Upper lobe of left lung (tissue), 4 donors: Measurements from ENCODE around the gene RFT1.

Experiments used
- EP300 ChIP-seq, 4 donors: sonication (generic); formaldehyde crosslinking; IDR thresholded peaks; one replicate each; pipeline ENCODE4 v1.5.1; 2017; ENCODE audit warnings: antibody characterized with exemption in 4 of 4, control low read depth in 2 of 4
- POLR2A ChIP-seq, 4 donors: fragments of 450-650 bp; IDR thresholded peaks; one replicate each; pipeline ENCODE4 v1.5.1; 2016 to 2017; ENCODE audit warnings: antibody characterized with exemption in 4 of 4, mild to moderate bottlenecking in 2 of 4
- POLR2AphosphoS5 ChIP-seq, 2 donors: sonication (generic); formaldehyde crosslinking; IDR thresholded peaks; one replicate each; pipeline ENCODE4 v1.5.1; 2017; ENCODE audit warnings: antibody characterized with exemption in 2 of 2
- TF ChIP-seq, protein P1 (sequence below), 6 experiments: fragments of 450-650 bp in 4 of 6; fragments of 200-600 bp in 2 of 6; sonication (generic) in 2 of 6; IDR thresholded peaks; one replicate each; pipeline ENCODE4 v1.5.1; 2016 to 2019; ENCODE audit warnings: antibody characterized with exemption in 6 of 6

DNA sequence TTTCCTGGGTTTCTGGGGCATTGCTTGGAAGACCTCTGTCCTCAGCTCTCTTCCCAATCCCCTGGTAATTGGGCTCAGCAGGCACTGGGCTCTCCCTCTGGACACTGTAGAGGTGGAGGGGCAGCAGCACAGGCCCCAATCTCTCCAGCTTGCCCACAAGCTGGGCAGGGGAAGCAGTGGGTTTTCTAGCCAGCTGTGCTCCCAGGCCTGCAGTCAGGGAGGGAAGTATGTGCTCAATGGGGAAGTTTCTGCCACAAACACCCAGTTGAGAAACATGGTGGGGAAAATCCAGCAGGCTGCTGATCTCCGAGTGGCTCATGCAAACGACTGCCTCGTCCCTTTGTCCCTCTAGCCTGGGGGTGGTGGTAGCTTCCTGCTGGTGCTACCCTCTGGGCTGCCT is 12.8 kb upstream of the RFT1 start:
- TF ChIP-seq, protein P1, sequence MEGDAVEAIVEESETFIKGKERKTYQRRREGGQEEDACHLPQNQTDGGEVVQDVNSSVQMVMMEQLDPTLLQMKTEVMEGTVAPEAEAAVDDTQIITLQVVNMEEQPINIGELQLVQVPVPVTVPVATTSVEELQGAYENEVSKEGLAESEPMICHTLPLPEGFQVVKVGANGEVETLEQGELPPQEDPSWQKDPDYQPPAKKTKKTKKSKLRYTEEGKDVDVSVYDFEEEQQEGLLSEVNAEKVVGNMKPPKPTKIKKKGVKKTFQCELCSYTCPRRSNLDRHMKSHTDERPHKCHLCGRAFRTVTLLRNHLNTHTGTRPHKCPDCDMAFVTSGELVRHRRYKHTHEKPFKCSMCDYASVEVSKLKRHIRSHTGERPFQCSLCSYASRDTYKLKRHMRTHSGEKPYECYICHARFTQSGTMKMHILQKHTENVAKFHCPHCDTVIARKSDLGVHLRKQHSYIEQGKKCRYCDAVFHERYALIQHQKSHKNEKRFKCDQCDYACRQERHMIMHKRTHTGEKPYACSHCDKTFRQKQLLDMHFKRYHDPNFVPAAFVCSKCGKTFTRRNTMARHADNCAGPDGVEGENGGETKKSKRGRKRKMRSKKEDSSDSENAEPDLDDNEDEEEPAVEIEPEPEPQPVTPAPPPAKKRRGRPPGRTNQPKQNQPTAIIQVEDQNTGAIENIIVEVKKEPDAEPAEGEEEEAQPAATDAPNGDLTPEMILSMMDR (IDR thresholded peaks at IDR 0.05), result no peak
- TF ChIP-seq EP300 (IDR thresholded peaks at IDR 0.05), result no peak
- no peak for TF ChIP-seq POLR2AphosphoS5 (IDR thresholded peaks at IDR 0.05)
- no peak for TF ChIP-seq POLR2A (IDR thresholded peaks at IDR 0.05)
